CD4-positive, alpha-beta T cell treated with Interleukin-17A for 4 hours (primary cell): ENCODE data around the gene NRXN3.

Experiments
- DNase-seq: peaks from one replicate; pipeline ENCODE4 v3.0.0-alpha.2; 2020; ENCODE audit warnings: mixed read lengths

Gene NRXN3

DNA sequence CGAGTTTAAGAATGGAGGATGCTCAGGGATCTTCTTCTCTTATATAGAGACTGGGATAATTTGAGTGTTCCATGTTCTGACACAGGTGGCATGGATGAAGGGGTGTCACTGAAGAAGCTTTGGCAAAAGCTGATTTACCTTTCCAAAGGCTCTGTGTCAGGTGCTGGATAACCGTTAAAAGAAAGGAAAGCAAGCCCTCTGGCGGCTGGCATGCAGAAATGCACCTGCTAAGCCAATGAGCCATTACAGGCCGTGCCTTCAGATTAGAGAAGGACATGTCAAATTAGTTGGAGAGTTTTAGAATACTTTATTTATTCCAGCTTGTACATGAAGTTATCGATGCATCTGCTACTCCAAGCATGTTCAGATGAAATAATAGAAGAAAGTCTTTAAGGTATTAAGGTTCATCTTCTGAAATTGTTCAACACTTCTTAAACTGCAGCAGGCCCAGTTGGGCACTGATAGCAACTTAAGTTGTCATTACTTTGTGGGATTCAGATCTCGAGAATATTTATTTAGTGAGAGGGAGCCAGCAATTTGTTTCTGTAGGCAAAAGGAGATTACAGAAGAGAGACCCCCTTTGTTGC lies 678.2 kb downstream of the NRXN3 start:
- DNase-seq: peak; percentile 17

DNA sequence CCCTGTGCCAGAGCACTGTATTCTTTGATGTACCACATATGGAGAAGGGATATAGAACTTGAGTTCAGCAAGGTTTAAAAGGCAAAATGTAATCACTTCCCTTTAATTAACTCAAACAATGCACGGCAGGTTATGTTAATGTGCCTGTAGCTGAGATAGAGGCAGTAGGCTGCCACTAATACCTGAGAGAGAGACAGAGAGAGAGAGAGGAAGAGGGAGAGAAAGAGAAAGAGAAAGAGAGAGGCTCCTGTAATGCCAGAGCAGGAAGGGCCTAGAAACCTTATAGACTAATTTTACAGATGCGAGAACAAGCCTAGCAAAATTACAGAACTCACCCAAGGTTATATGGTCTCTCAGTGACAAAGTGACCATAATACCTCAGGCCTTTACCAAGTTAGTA lies 679.8 kb downstream of the NRXN3 start:
- no peak for DNase-seq

DNA sequence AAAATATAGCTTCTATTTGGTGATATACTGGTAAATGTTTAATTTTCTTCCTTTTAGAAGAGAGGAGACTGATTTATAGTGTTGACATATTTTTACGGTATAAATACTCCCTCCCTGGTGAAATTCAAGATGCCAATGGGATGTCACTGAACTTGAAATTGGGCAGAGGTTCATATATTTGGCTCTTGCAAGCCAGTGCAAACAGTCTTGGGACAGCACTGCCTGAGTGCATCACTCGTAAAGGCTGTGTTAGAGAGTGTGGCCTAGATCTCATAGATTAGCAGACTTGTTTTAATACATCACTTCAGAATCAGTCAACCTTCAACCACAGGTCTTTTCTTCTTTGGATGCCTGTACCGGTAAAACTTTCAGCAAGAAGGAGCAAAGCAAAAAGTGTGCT lies 681.0 kb downstream of the NRXN3 start:
- DNase-seq: no peak

DNA sequence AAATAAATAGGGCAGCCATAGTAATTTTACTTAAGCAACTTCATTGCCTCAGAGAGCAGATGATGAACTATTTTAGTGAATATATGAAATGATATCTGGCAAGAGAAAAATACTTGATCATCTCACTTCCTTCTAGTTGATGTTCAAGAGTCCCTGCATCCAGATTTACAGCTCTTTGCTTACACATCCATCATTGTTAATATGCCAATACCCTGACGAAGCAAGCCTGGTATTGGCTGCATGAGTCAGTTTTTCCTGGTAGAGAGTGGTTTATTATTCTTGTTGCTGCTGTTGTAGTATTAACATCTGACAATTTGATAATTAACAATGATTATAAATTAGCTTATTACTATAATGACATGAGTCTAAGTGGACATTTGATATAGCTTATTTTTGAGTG lies 681.9 kb downstream of the NRXN3 start:
- DNase-seq: no peak

DNA sequence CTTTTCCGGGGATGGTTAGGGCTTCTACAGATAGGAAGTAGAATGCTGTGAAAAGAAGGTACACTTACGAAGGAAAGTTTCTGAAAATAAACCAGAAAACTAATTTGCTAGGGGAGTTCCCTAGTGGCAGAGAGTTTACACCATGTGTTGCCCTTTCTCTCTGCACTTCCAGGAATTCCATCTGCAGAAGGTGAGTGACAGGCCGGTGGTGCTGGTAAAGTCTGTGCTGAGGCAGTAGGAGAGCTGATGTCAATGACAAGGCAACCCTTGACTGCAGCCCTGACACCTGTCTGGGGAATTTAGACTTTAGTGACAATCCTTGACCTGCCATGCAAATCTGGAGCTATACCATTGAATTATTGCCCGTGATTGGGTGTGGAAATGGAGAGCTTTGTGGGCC lies 687.8 kb downstream of the NRXN3 start:
- DNase-seq: no peak

DNA sequence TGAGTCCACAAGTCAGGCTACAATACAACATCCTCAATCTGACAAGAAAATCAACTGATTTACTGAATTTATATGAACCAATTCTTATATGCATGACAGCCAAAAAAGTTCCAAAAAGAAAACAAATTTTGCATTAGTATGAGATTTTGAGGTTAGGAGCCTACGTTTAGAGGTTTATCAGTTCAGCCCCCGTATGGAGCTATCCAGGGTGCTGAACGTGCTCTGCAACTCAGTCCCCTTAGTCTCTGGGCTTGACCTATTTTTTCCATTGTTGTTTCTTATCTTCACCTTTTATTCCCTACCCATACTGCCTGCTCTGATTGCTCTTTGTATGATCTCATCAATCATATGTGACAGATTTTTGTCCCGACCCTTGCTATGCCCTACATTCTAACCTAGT lies 693.0 kb downstream of the NRXN3 start:
- no peak for DNase-seq

DNA sequence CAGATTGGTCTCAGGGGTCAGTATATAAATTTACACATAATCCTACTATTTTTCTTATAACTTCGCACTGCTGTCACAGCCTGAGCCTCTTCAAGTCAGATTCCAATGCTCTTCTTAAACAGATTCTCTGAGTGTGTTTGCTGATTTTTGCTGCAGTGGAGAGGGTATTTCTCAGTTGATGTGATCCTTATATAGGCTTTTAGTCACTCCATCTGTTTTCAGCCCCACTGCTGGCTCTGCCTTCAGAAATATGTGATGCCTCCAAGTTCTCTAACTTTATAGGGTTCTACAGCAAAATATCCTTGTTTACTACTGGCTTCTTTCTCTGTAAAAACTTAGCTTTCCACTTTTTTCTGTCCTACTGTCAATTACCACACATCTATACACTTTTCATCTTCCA lies 702.7 kb downstream of the NRXN3 start:
- DNase-seq: no peak

DNA sequence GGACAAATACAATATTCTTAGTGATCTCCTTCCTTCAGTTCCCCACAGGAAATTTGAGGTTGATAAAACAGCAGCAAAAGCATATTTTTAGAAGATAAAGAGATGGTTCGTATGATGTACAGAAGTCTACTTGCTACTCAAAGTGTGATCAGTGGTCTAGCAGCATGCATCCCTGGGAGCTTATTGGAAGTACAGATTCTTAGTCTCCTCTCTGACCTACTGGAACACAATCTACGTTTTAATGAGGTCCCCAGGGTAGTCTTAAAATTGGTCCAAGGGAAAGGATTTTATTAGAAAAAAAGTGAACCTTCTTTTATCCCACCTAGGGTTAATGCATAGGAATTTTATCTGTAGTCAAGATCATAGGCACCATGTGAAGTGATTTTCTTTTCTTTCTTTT lies 703.4 kb downstream of the NRXN3 start:
- DNase-seq: no peak

DNA sequence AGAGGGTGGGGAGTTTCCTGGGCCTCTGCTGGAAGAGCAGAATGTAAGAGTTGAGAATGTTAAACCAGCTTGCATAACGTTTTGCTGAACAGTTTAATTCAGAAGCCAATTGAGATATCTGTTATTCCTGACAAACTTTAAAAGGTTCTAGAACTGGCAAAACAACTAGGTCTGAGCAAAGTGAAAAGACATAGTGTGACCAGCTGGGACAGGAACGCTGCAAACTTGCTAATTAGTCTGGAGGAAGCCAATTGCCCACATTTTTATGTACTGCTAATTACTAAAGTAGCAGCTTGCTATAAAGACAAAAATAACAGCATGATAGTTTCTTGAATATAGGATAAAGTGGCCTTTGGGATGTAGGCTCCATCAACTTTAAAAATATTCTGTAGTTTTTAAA lies 704.9 kb downstream of the NRXN3 start:
- DNase-seq: no peak

DNA sequence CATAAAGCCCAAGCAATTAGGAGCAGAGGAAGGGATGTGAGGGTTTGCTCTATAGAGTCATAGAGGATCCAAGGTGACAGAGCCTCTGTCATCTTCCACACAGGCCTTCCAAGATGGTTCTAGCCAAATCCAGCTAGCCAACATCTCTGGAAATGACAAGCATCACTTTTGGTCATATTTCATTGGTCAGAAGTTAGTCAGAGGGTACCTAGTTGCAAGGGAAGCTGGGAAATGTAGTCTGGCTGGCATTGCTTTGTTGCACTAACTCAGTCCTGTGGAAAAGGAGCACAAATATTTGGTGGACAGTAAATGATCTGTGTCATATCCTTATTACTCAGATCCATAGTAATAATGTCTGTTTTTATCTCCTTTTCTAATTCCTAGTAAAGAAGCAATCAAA lies 715.7 kb downstream of the NRXN3 start:
- DNase-seq: no peak

DNA sequence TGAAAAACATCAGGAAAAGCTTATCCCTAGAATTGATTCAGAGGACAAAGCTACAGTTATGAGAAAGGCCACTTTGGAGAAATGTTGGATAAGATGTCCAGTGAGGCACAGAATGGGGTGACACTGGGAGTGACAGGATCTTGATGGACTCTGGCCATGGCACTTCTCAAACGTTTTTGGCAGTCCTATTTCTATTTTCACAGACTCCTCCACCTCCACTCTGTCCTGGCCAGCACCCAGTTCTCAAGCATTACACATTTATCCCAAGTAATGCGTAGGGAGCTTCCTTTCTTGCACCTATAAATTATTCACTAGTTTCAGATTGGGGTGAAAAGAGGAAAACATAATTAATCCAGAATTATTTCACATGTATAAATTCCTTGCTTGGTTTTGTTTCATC lies 727.3 kb downstream of the NRXN3 start:
- DNase-seq: no peak

DNA sequence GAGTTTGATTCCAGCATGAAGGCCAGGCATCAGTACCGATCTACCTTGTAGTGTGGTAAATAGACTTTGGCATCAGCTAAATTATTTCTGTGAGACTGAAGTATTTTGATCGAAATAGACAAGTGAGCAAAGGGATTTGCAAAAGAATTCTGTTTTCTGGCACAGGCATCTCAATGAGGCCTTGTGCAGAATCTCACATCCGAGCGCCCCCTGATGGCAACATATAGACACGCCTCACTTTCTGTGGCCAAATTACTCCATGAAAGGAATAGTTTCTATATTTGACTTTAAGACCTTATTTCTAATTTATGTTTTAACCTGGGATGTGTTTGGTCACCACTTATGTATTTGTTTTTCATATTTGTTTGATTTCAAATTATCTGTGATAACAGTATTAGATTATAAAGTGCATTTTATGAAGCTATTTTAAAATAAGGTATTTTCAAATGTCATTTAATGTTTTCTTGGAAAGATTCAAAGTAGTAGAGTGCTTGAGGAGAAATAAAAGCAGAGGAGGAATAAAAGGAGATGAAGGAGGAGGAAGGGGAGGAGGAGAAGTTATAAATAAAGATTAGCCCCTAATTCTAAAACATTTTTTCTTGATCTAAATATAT lies 731.9 kb downstream of the NRXN3 start:
- DNase-seq: no peak

DNA sequence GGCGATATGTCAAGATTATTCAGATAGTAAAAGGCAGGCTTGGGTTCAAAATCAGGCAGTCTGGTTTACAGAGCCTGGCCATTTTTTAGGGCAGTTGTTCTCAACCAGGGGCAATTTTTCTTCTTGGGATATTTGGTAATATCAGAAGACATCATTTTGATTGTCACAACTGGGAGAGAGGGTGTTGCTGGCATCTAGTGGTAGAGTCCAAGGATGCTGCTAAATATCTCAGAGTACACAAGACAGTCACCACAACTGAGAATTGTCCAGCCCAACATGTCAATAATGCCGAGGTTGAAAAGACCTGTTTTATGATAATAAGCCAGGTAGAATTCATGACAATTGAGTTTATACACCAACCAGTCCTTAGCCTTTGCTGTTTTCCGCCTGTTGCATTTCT lies 733.9 kb downstream of the NRXN3 start:
- no peak for DNase-seq

DNA sequence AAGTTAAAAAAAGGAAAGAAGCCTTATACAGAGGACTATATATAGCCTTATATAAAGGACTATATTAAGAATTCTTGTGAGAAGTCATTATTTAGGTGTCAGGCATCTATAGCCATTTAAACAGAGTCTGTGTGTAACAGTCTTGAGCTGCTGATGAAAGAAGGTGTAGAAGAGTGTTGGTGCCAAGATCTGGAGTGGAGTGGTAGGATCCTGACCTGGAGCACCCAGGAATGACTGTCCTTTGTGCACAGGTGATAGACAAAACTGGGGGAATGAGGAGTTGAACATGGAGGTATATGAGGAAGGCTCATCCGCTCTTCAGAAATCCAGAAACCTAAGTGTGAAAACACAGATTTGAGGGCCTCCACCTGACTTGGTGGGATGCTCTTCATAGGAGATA lies 747.3 kb downstream of the NRXN3 start:
- DNase-seq: no peak

DNA sequence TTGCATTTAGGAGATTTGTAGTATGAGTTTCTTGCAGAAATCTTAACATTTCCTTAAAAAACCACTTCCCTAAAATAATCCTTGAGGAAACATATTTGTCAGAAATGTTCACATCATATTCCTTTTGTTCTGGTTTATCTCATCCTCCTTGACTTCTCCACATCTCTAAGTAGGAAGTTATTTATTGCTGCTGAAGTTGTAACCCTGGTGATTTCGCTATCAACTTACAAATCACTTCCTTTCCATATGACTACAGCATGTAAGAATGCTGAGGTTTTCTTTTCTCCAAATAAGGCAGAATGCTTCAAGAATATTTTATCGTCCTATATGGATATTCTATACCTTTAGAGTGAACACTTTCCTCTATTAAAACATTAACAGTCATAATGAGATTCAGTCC lies 751.7 kb downstream of the NRXN3 start:
- no peak for DNase-seq

DNA sequence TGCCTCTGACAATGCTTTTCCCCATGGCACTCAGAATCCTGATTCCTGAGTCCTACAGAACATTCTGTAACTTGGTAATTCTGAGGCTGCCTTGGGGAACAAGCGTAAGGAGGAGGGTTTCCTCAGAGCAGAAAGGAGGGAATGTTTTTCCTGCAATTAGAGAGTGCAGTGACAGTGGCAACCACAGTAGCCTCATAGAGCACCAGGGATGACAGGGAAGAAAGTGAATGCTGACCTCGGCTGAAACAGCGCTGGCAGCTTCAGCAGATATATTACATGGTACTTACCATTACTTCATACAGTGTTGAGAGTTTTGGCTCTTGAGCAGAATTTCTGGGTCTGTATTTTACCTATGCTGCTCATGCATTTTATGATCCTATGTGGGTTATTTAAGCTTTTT lies 757.1 kb downstream of the NRXN3 start:
- no peak for DNase-seq

DNA sequence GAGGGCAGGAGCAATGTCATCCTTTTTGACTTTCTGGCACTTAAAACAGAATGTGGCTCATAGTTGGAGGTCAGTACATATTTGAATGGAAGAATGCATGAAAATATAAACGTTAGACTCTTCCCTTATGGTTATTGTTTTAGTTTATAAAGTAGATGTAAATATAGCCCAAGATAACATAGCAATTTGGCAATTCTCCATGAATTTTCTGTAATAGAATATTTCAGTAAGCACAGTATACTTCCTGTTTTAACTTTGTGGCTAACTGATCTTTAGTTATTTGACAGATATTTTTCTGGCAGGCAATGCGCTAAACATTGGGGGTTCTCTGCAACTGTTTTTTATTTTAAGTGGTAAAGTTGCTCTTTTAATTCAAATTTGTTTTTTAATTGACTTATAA lies 763.0 kb downstream of the NRXN3 start:
- DNase-seq: no peak

DNA sequence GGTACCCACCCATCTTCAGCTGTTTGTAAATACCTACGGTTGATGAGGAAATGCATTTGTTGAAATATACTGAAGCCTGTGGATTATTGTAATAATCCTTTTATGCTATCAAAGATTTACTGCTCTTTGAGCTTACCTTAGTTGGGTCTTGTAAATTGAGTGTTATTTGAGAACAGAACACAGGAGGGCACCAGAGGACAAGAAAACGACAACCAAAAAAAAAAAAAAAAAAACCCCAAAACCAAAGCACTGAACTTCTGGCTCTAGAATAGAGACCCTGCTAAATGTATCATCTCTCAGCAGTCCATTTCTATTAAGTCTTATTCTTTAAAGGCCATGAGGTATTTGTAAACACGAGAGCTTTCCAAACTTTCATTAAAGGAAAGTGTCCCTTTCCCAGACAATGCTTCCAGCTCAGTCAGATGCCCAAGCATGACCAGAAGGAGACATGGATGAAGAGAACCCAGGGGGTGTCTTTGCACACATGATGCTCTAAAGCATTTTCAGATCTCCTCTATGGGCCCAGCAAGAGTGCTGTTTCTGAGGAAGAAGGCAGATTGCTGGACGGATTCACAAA lies 763.9 kb downstream of the NRXN3 start:
- DNase-seq: no peak

DNA sequence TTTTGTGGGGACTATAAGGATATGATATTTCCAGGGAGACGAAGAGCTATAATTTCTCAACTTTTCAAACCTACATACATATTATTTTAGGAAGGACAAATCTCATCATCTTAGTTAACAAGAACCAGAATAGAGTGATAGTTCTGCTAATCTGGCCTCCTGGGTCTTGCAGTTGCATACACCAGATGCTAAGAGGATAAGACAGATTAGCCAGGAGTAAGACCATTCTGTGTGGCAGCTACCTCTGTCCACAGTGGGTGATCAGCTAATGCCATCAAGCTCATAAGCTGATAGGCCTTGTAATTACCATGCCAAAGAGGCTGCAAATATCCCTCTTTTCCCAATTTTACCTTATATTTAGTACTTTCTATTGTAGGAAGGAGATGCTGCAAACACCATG lies 776.8 kb downstream of the NRXN3 start:
- no peak for DNase-seq

DNA sequence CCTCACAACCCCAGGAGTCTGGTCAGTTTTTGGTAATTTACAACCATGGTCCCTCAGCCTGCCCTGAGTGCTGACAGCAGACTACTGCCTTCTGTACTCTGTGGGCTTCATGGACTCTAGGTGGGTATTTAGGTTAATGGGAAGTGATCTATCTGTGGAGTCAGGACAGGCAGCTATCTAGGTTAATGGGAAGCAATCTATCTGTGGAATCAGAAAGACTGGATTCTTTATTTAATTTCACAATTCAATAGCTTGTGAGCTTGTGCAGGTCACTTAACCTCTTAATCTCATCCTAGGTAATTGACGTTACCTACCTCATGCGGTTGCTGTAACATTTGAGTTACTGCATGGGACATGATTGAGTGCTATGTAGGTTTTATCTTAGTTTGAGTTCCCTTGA lies 777.5 kb downstream of the NRXN3 start:
- DNase-seq: no peak

DNA sequence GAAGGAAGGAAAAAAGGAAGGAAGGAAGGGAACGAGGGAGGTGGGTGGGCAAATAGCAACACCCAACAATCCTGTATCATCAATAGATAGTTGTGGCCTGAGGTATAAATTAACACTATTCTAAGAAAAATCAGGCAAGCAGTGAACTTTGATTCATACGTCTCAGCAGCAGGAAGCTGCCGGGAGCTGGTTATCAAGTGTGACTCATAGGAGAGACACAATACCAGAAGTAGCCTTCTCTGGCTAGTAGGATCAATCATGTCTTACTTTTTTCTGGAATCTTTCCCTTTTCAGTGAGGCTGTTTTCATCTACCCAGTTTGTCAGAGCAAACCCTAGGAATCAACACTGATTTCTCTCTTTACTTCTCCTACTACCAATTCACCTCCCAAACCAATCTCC lies 780.5 kb downstream of the NRXN3 start:
- no peak for DNase-seq

DNA sequence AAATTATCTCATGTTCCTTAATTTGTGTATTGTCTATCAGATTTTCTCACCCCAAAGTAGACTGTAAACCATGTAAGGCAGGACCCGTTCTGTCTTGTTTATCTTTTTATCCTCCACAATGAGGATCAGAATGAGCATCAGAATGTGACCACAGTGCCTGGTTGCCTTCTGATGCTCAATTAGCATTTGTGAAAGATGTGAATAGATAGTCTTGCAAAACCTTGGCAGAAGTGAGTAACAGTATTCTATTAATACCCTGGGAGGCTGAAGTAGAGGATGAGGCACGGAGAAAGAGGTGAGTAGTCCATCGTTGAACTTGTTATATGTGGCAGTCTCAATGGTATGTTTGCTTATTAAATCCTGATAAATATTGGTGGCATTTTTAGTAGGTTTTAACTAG lies 781.4 kb downstream of the NRXN3 start:
- no peak for DNase-seq

DNA sequence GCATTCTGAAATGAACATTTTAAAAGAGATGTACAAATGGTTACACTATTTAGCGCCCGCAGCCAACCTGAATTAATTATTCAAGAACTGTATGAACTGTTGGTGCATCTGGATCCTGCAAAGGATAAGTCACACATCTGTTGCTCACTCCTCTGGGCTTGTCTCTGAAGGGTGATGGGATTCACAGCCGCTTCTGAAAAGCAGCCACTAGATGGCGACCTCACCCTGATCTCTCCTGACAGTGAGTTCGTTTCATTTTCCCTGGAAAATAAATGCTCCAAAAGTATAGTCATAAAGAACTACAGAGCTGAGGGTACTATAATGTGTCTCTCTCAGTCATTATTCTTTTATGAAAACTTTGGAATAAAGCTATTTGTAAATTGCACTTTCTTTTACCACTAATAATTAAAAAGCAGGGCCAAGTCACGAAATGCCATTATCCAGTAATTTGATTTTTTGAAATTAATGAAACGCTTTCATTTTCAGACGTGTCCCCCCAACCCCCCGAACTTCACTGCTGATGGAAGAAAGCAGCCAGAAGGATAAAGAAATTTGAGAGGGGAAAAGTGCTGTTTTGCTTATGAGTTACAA lies 789.6 kb downstream of the NRXN3 start:
- peak; percentile 45 for DNase-seq

DNA sequence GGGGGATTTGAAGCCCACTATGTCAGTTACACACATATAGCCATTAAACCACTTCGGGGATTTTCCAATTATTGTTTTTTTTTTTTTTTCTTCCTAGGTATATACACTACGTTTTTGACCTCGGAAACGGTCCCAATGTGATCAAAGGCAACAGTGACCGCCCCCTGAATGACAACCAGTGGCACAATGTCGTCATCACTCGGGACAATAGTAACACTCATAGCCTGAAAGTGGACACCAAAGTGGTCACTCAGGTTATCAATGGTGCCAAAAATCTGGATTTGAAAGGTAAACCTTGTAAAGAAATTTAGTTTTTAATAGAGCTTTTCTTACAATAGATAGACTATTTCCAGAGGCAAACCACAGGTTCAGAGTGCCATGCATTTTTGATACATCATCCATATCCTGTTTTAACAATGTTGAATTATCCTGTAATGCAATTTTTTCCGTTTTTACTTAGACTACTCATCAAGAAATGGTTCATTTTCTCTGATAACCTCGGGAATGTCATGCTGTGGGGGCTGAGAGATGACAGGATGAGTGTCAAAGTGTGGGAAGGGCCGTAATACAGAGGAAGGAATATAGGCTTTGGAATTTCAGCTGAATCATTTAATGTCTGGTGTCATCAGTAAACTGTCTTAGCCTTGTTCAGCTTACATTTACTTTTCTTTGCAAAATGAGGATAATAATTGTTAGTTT lies 797.1 kb downstream of the NRXN3 start:
- no peak for DNase-seq
